B cell (primary cell): ENCODE data around the gene CCDC14. TPM values are rescaled to one million over a fixed set of nuclear protein-coding genes. Genes with fewer than 3 reads are reported as not detected.

ENCODE experiments used
- ATAC-seq: fragments of 200-7000 bp; cut with Tn5 transposase; one replicate; pipeline ENCODE4 v1.10.0; 2021; ENCODE audit warnings: low read depth, mild to moderate bottlenecking, moderate number of reproducible peaks, moderate library complexity
- CTCF ChIA-PET: fragments of 350-600 bp; sonication (Branson Sonifier 250); formaldehyde crosslinking; loops from one replicate; lab custom pipeline; 2021; ENCODE audit warnings: antibody characterized with exemption, inconsistent platforms; lab: Charles Lee
- POLR2A ChIA-PET: fragments of 350-600 bp; sonication (Branson Sonifier 250); formaldehyde crosslinking; loops from one replicate; lab custom pipeline; 2021; ENCODE audit warnings: antibody characterized with exemption; lab: Charles Lee
- DNase-seq: peaks from one replicate; pipeline ENCODE4 v3.0.0; 2013
- H2AFZ ChIP-seq: 2 replicates; pipeline ENCODE4 v1.6.1; 2012; ENCODE audit warnings: mild to moderate bottlenecking, low read depth, low read length; ENCODE audit not compliant: insufficient read depth, poor library complexity, severe bottlenecking
- H3K27ac ChIP-seq, 2 donors: 1 replicate in 1 of 2; 2 replicates in 1 of 2; pipeline ENCODE4 v1.5.1; 2012 to 2013; ENCODE audit warnings: low read length in 2 of 2, mild to moderate bottlenecking in 2 of 2, moderate library complexity in 1 of 2
- H3K27me3 ChIP-seq, 4 experiments: fragments of 200-600 bp in 1 of 4; sonication (generic) in 1 of 4; replicated peaks in 1 of 4; 1 replicate in 2 of 4; 2 replicates in 2 of 4; pipeline versions ENCODE4 v1.6.1 to v1.7.0; 2013 to 2016; ENCODE audit warnings: low read length in 3 of 4, mild to moderate bottlenecking in 2 of 4, mixed read lengths in 1 of 4, moderate library complexity in 1 of 4; ENCODE audit not compliant: insufficient read depth in 4 of 4, control insufficient read depth in 3 of 4; ENCODE audit errors: control extremely low read depth in 1 of 4
- H3K36me3 ChIP-seq, 2 experiments: replicated peaks in 1 of 2; 1 replicate in 1 of 2; 2 replicates in 1 of 2; pipeline versions ENCODE4 v1.6.1 to v1.7.1; 2013; ENCODE audit warnings: low read length in 1 of 2; ENCODE audit not compliant: insufficient read depth in 2 of 2, control insufficient read depth in 1 of 2; ENCODE audit errors: control extremely low read depth in 1 of 2, extremely low read depth in 1 of 2
- H3K4me1 ChIP-seq, 2 donors: fragments of 200-600 bp in 1 of 2; sonication (generic) in 1 of 2; 1 replicate in 1 of 2; 2 replicates in 1 of 2; pipeline versions ENCODE4 v1.5.1 to v1.6.1; 2013 to 2017; ENCODE audit warnings: low read length in 2 of 2; ENCODE audit not compliant: control insufficient read depth in 2 of 2, insufficient read depth in 2 of 2
- H3K4me2 ChIP-seq: replicated peaks from 2 replicates; pipeline ENCODE3; 2012; ENCODE audit warnings: mild to moderate bottlenecking, low read depth, low read length; ENCODE audit not compliant: poor library complexity, severe bottlenecking
- H3K4me3 ChIP-seq, 5 experiments: fragments of 200-600 bp in 1 of 5; sonication (generic) in 1 of 5; 1 replicate in 3 of 5; 2 replicates in 2 of 5; pipeline versions ENCODE4 v1.5.1 to v1.7.0; 2011 to 2016; ENCODE audit warnings: low read length in 4 of 5, mild to moderate bottlenecking in 4 of 5, low read depth in 2 of 5, control low read depth in 1 of 5, moderate library complexity in 1 of 5; ENCODE audit not compliant: insufficient read depth in 1 of 5; ENCODE audit errors: control extremely low read depth in 1 of 5, extremely low read depth in 1 of 5
- H3K79me2 ChIP-seq: fragments of 200-600 bp; sonication (generic); one replicate; pipeline ENCODE4 v1.6.0; 2016; ENCODE audit warnings: low read length; ENCODE audit not compliant: control insufficient read depth, insufficient read depth
- H3K9ac ChIP-seq: fragments of 200-600 bp; sonication (generic); 2 replicates; pipeline ENCODE4 v1.6.1; 2017; ENCODE audit warnings: mild to moderate bottlenecking, low read length, moderate library complexity
- H3K9me3 ChIP-seq, 3 donors: one replicate each; pipeline versions ENCODE4 v1.6.1 to v1.7.1; 2013; ENCODE audit warnings: low read length in 2 of 3; ENCODE audit not compliant: control insufficient read depth in 2 of 3, insufficient read depth in 1 of 3; ENCODE audit errors: control extremely low read depth in 1 of 3
- H4K20me1 ChIP-seq: 2 replicates; pipeline ENCODE4 v1.6.0; 2012; ENCODE audit warnings: mild to moderate bottlenecking, low read length; ENCODE audit not compliant: insufficient read depth, control insufficient read depth, poor library complexity, severe bottlenecking
- H3K27ac Mint-ChIP-seq: one replicate; pipeline ENCODE4 v1.8.0; 2021; ENCODE audit warnings: mixed read lengths
- H3K27me3 Mint-ChIP-seq: one replicate; pipeline ENCODE4 v1.8.0; 2021; ENCODE audit warnings: mixed read lengths
- H3K4me1 Mint-ChIP-seq: one replicate; pipeline ENCODE4 v1.8.0; 2021; ENCODE audit warnings: mixed read lengths
- H3K4me3 Mint-ChIP-seq: one replicate; pipeline ENCODE4 v1.8.0; 2021; ENCODE audit warnings: mixed read lengths
- H3K9me3 Mint-ChIP-seq: one replicate; pipeline ENCODE4 v1.8.0; 2022; ENCODE audit warnings: mixed read lengths; ENCODE audit not compliant: insufficient read depth
- CTCF ChIP-seq: fragments of 200-600 bp; IDR thresholded peaks from one replicate; pipeline ENCODE4 v1.8.0; 2022; ENCODE audit warnings: antibody characterized with exemption, mild to moderate bottlenecking
- EZH2 ChIP-seq: IDR thresholded peaks from 2 replicates; pipeline ENCODE4 v1.6.1; 2012; ENCODE audit warnings: borderline replicate concordance, low read depth, mild to moderate bottlenecking, moderate library complexity, low read length; ENCODE audit not compliant: insufficient read depth, poor library complexity, severe bottlenecking
- WGBS: methylation state at CpG from one replicate; pipeline ENCODE4 v1.1.5; 2013; ENCODE audit warnings: missing lambda C conversion rate; ENCODE audit not compliant: insufficient coverage; 5-methylcytosine and 5-hydroxymethylcytosine counted together
- intact Hi-C: fragments of 100-400 bp; cut with micrococcal nuclease; formaldehyde crosslinking; loops from one replicate; pipeline ENCODE4 v1.10.0; 2022
- polyA plus RNA-seq: library from polyadenylated mRNA; depleted of rRNA; stranded (reverse); fragments of >200 nt; gene quantifications from 2 replicates; pipeline ENCODE4 v1.2.3, GENCODE V29; 2012
- total RNA-seq, 2 donors: library from RNA; stranded (reverse); fragments of 120-200 nt in 1 of 2; gene quantifications; 1 replicate in 1 of 2; 2 replicates in 1 of 2; pipeline versions ENCODE4 v1.2.3 to v1.2.4, GENCODE V29; 2013 to 2022

The CCDC14 gene
- total and polyA plus RNA-seq, 2 donors (not counting 1 experiment from before 2014, with no cell fraction given) = 35.3 to 54.2 TPM

- whole genome bisulfite sequencing = no CpG with 5 or more reads among the region's 2 CpGs
- no peaks in the 10 kb centered on the region for H3K4me1 ChIP-seq
- Mint-ChIP-seq H3K27ac (no peak overlapping the region), H3K27me3 (no peaks in the 10 kb centered on the region), H3K4me1 (no peaks in the 10 kb centered on the region), H3K4me3 (no peak overlapping the region), H3K9me3 (no peaks in the 10 kb centered on the region)
- no peaks in the 10 kb centered on the region for H3K27me3 ChIP-seq
- no peaks in the 10 kb centered on the region for H3K9me3 ChIP-seq
- no peak for DNase-seq
- ATAC-seq = no peak
- no peaks in the 10 kb centered on the region for H4K20me1 ChIP-seq
- peaks cover 4 to 9% of the 10 kb centered on the region in 2 experiments for H3K36me3 ChIP-seq
- intact Hi-C loops = no loop called here
- TF ChIP-seq EZH2 = no peak
- no peak for TF ChIP-seq CTCF
- no peaks in the 10 kb centered on the region for H3K79me2 ChIP-seq
- H3K27ac ChIP-seq = no peak overlapping the region
- POLR2A ChIA-PET = no interaction called here
- CTCF ChIA-PET = interaction anchor here (1.1 to 1.2 kb wide), 3 partner anchors 39 to 139 kb away, joined by 3 to 6 read pairs (median 5); partner anchors contain the start of gene KALRN
- H2AFZ ChIP-seq = no peak overlapping the region
- no peak overlapping the region for H3K9ac ChIP-seq
- H3K4me2 ChIP-seq = no peak overlapping the region
- no peak overlapping the region for H3K4me3 ChIP-seq
These were observed 19.9 kb downstream of the CCDC14 start for GRCh38 chr3:123941121-123941520.

- Histone ChIP-seq H3K27ac (no peak overlapping the region), H3K36me3 (peaks cover 4 to 9% of the 10 kb centered on the region in 2 experiments), H3K27me3 (no peaks in the 10 kb centered on the region), H2AFZ (no peak overlapping the region), H3K9ac (no peak overlapping the region), H3K4me2 (no peak overlapping the region), H3K79me2 (no peaks in the 10 kb centered on the region), H3K9me3 (no peaks in the 10 kb centered on the region), H3K4me3 (no peak overlapping the region), H4K20me1 (no peaks in the 10 kb centered on the region), H3K4me1 (no peaks in the 10 kb centered on the region)
- TF ChIP-seq CTCF (no peak), EZH2 (no peak)
- Mint-ChIP-seq H3K27me3 (no peaks in the 10 kb centered on the region), H3K4me3 (no peak overlapping the region), H3K27ac (no peak overlapping the region), H3K4me1 (no peaks in the 10 kb centered on the region), H3K9me3 (no peaks in the 10 kb centered on the region)
- intact Hi-C loops = no loop called here
- no peak for ATAC-seq
- CTCF ChIA-PET = no interaction called here
- POLR2A ChIA-PET = no interaction called here
- no peak for DNase-seq
- no CpG with 5 or more reads among the region's 2 CpGs for WGBS
These were observed 21.3 kb downstream of the CCDC14 start for GRCh38 chr3:123939706-123940105.
